SK-N-SH treated with all-trans-retinoic acid at 6 μM for 48 hours (cell line): ENCODE results near the gene PRIMA1.

Source experiments
- ATAC-seq: fragments of 200-7000 bp; cut with Tn5 transposase; 3 replicates; pipeline ENCODE4 v1.9.1; 2020; ENCODE audit warnings: mild to moderate bottlenecking, moderate library complexity
- ARNTL ChIP-seq: fragments of 450-650 bp; formaldehyde crosslinking; IDR thresholded peaks from 2 replicates; pipeline ENCODE4 v1.5.0; 2020; ENCODE audit warnings: low read depth, mild to moderate bottlenecking, moderate library complexity, borderline replicate concordance
- BACH2 ChIP-seq: fragments of 250-450 bp; sonication (Bioruptor Pico); IDR thresholded peaks from 2 replicates; pipeline ENCODE4 v1.9.0; 2021; ENCODE audit warnings: mild to moderate bottlenecking, borderline replicate concordance
- CREB5 ChIP-seq: fragments of 250-450 bp; sonication (Bioruptor Pico); IDR thresholded peaks from 2 replicates; pipeline ENCODE4 v1.5.1; 2020; ENCODE audit warnings: low read depth, mild to moderate bottlenecking, moderate library complexity
- CSDC2 ChIP-seq: fragments of 250-450 bp; sonication (Bioruptor Pico); IDR thresholded peaks from 2 replicates; pipeline ENCODE4 v1.5.0; 2020; ENCODE audit warnings: mild to moderate bottlenecking, moderate library complexity
- ESRRG ChIP-seq: fragments of 250-450 bp; sonication (Bioruptor Pico); IDR thresholded peaks from 2 replicates; pipeline ENCODE4 v1.6.1; 2021; ENCODE audit warnings: mild to moderate bottlenecking
- GLIS3 ChIP-seq: fragments of 250-450 bp; sonication (Bioruptor Pico); IDR thresholded peaks from 2 replicates; pipeline ENCODE4 v1.5.0; 2020; ENCODE audit warnings: mild to moderate bottlenecking, moderate library complexity
- ISL1 ChIP-seq: fragments of 250-450 bp; sonication (Bioruptor Pico); IDR thresholded peaks from 2 replicates; pipeline ENCODE4 v2.1.2; 2022; ENCODE audit warnings: mild to moderate bottlenecking, moderate library complexity
- OSR1 ChIP-seq: fragments of 250-450 bp; sonication (Bioruptor Pico); IDR thresholded peaks from 2 replicates; pipeline ENCODE4 v1.8.0; 2022; ENCODE audit warnings: moderate library complexity, mild to moderate bottlenecking, inconsistent platforms
- PATZ1 ChIP-seq: fragments of 250-450 bp; sonication (Bioruptor Pico); IDR thresholded peaks from 2 replicates; pipeline ENCODE4 v1.8.0; 2020; ENCODE audit warnings: mild to moderate bottlenecking, moderate library complexity, borderline replicate concordance
- PPARA ChIP-seq: fragments of 250-450 bp; sonication (Bioruptor Pico); IDR thresholded peaks from 2 replicates; pipeline ENCODE4 v1.5.0; 2020; ENCODE audit warnings: mild to moderate bottlenecking, borderline replicate concordance
- RARB ChIP-seq: fragments of 250-450 bp; sonication (Bioruptor Pico); IDR thresholded peaks from 2 replicates; pipeline ENCODE4 v1.8.0; 2021; ENCODE audit warnings: mild to moderate bottlenecking, moderate library complexity
- SNAI2 ChIP-seq: fragments of 250-450 bp; sonication (Bioruptor Pico); IDR thresholded peaks from 2 replicates; pipeline ENCODE4 v1.5.0; 2020; ENCODE audit warnings: mild to moderate bottlenecking, moderate library complexity
- TCF4 ChIP-seq: fragments of 250-450 bp; sonication (Bioruptor Pico); IDR thresholded peaks from 2 replicates; pipeline ENCODE4 v1.8.0; 2021; ENCODE audit warnings: mild to moderate bottlenecking, moderate library complexity, borderline replicate concordance
- TOX ChIP-seq: fragments of 250-450 bp; sonication (Bioruptor Pico); IDR thresholded peaks from 2 replicates; pipeline ENCODE4 v1.8.0; 2021; ENCODE audit warnings: mild to moderate bottlenecking, moderate library complexity, borderline replicate concordance
- ZC3H10 ChIP-seq: fragments of 250-450 bp; sonication (Bioruptor Pico); IDR thresholded peaks from 2 replicates; pipeline ENCODE4 v1.5.1; 2021; ENCODE audit warnings: mild to moderate bottlenecking, moderate library complexity
- ZFP3 ChIP-seq: fragments of 250-450 bp; sonication (Bioruptor Pico); IDR thresholded peaks from 2 replicates; pipeline ENCODE4 v1.5.0; 2020; ENCODE audit warnings: mild to moderate bottlenecking, moderate library complexity
- ZFP30 ChIP-seq: fragments of 450-650 bp; formaldehyde crosslinking; IDR thresholded peaks from 2 replicates; pipeline ENCODE4 v1.5.0; 2022; ENCODE audit warnings: mild to moderate bottlenecking, moderate library complexity
- ZNF70 ChIP-seq: fragments of 450-650 bp; formaldehyde crosslinking; IDR thresholded peaks from 2 replicates; pipeline ENCODE4 v1.5.0; 2020; ENCODE audit warnings: mild to moderate bottlenecking, moderate library complexity
- ZNF8 ChIP-seq: fragments of 450-650 bp; formaldehyde crosslinking; IDR thresholded peaks from 2 replicates; pipeline ENCODE4 v1.5.0; 2020; ENCODE audit warnings: mild to moderate bottlenecking, moderate library complexity
- TF ChIP-seq, protein P1 (sequence below): fragments of 250-450 bp; sonication (Bioruptor Pico); IDR thresholded peaks from 2 replicates; pipeline ENCODE4 v1.5.1; 2021; ENCODE audit warnings: mild to moderate bottlenecking, moderate library complexity
- TF ChIP-seq, protein P2 (sequence below): fragments of 250-450 bp; sonication (Bioruptor Pico); IDR thresholded peaks from 2 replicates; pipeline ENCODE4 v1.8.0; 2021; ENCODE audit warnings: low read depth, mild to moderate bottlenecking, moderate library complexity, borderline replicate concordance

PRIMA1 gene

GRCh38 chr14:93742761-93743160 lies 45.5 kb downstream of the PRIMA1 start:
- TF ChIP-seq TOX (no peak), RARB (no peak), ZFP3 (CRISPR knock-in tag) (no peak), PPARA (CRISPR knock-in tag) (no peak), OSR1 (CRISPR knock-in tag) (no peak), CREB5 (CRISPR knock-in tag) (no peak), TCF4 (CRISPR knock-in tag) (no peak), ZNF8 (CRISPR knock-in tag) (no peak), GLIS3 (CRISPR knock-in tag) (no peak), SNAI2 (CRISPR knock-in tag) (no peak), BACH2 (CRISPR knock-in tag) (no peak), ISL1 (no peak), ZFP30 (no peak), ESRRG (CRISPR knock-in tag) (no peak), ZC3H10 (CRISPR knock-in tag) (no peak), CSDC2 (CRISPR knock-in tag) (no peak), PATZ1 (CRISPR knock-in tag) (no peak), ARNTL (CRISPR knock-in tag) (no peak)
- TF ChIP-seq, protein P1, sequence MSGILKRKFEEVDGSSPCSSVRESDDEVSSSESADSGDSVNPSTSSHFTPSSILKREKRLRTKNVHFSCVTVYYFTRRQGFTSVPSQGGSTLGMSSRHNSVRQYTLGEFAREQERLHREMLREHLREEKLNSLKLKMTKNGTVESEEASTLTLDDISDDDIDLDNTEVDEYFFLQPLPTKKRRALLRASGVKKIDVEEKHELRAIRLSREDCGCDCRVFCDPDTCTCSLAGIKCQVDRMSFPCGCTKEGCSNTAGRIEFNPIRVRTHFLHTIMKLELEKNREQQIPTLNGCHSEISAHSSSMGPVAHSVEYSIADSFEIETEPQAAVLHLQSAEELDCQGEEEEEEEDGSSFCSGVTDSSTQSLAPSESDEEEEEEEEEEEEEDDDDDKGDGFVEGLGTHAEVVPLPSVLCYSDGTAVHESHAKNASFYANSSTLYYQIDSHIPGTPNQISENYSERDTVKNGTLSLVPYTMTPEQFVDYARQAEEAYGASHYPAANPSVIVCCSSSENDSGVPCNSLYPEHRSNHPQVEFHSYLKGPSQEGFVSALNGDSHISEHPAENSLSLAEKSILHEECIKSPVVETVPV (CRISPR knock-in tag): no peak
- TF ChIP-seq, protein P2, sequence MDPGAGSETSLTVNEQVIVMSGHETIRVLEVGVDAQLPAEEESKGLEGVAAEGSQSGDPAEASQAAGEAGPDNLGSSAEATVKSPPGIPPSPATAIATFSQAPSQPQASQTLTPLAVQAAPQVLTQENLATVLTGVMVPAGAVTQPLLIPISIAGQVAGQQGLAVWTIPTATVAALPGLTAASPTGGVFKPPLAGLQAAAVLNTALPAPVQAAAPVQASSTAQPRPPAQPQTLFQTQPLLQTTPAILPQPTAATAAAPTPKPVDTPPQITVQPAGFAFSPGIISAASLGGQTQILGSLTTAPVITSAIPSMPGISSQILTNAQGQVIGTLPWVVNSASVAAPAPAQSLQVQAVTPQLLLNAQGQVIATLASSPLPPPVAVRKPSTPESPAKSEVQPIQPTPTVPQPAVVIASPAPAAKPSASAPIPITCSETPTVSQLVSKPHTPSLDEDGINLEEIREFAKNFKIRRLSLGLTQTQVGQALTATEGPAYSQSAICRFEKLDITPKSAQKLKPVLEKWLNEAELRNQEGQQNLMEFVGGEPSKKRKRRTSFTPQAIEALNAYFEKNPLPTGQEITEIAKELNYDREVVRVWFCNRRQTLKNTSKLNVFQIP (CRISPR knock-in tag): no peak
- ATAC-seq: no peak

DNA sequence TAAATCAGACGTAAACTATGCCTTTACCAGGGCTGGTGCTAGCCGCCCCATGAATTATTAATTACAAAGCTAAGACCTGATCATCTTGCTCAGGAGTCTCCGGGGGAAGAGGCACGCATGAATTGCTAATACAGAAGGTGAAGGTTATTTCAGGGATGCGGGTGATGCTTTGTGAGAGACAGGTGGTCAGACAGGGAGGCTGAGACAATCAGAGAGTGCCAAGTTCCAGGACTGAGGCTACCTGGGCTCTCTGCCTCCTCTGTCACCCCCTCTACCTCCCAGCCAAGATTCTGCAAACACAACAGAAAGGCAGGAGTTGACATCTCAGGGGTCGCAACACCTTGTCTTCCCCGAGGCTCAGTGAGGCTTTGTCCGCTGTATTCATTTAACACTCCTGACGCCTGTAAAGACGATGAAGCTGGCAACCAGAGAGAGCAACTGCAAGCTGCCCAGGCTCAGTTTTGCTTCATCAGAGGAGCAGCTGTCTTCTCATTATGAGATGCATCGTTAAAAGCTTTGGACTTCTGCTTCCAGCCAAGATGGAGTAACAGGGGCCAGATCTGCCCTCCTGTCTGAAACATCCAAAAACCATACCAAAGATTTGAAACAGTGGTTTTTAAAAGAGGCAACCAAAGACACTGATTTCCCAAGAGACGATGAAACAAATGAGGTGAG lies 46.6 kb downstream of the PRIMA1 start:
- TF ChIP-seq ZC3H10 (CRISPR knock-in tag) (no peak), ISL1 (no peak), GLIS3 (CRISPR knock-in tag) (no peak)
- ATAC-seq: no peak

DNA sequence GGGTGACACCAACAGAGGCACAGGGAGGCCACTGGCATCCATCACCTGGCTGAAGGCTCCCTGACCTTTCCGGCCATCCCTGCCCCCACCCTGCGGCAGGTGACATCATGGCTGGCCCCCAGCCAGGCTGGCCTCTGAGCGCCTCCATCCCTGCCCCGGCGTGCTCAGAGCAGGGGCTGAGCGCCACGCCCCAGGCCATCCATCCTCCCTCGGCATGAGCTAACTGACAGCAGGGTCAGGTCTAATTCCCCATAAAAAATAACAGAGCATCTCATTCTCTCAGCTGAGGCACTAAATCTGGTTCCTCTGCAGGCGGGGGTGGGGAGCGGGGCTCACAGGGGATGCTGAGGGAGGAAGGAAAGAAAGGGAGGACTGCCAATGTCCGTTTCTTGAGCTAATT lies 50.7 kb downstream of the PRIMA1 start:
- TF ChIP-seq PATZ1 (CRISPR knock-in tag) (no peak), PPARA (CRISPR knock-in tag) (no peak), ISL1 (no peak), ZFP30 (no peak), OSR1 (CRISPR knock-in tag) (no peak), CSDC2 (CRISPR knock-in tag) (no peak), CREB5 (CRISPR knock-in tag) (no peak), TOX (no peak), ZNF8 (CRISPR knock-in tag) (no peak), ARNTL (CRISPR knock-in tag) (no peak), GLIS3 (CRISPR knock-in tag) (no peak), ZFP3 (CRISPR knock-in tag) (no peak), BACH2 (CRISPR knock-in tag) (no peak), ZNF70 (no peak), ESRRG (CRISPR knock-in tag) (no peak), TCF4 (CRISPR knock-in tag) (no peak)
- TF ChIP-seq, protein P2 (CRISPR knock-in tag): no peak
- TF ChIP-seq, protein P1 (CRISPR knock-in tag): no peak
- ATAC-seq: no peak
